Kidney (tissue), 14 donors: ENCODE results near the gene EBF3. TPM values are rescaled to one million over a fixed set of nuclear protein-coding genes. Genes with fewer than 3 reads are reported as not detected.

ENCODE experiments used
- DNase-seq, 5 donors: peaks; one replicate each; pipeline ENCODE4 v3.0.0-alpha.2; 2013 to 2020
- FAIRE-seq: peaks from 2 replicates; lab custom pipeline; 2012; peaks lifted over from hg19 to GRCh38; lab: Jason Lieb, UNC
- H3K27ac ChIP-seq, 2 donors: one replicate each; pipeline ENCODE4 v1.7.0; 2013; ENCODE audit warnings: low read depth in 2 of 2, low read length in 2 of 2, inconsistent platforms in 1 of 2
- H3K27me3 ChIP-seq: one replicate; pipeline ENCODE4 v1.7.1; 2013; ENCODE audit warnings: low read length, inconsistent platforms; ENCODE audit not compliant: control insufficient read depth, insufficient read depth
- H3K36me3 ChIP-seq, 3 donors: one replicate each; pipeline versions ENCODE4 v1.7.0 to v1.7.1; 2013; ENCODE audit warnings: low read length in 3 of 3, control low read depth in 1 of 3, inconsistent platforms in 1 of 3; ENCODE audit not compliant: insufficient read depth in 3 of 3, control insufficient read depth in 2 of 3
- H3K4me1 ChIP-seq, 3 donors: one replicate each; pipeline versions ENCODE4 v1.7.0 to v1.7.1; 2013; ENCODE audit warnings: low read length in 3 of 3, inconsistent platforms in 1 of 3, low read depth in 1 of 3; ENCODE audit not compliant: control insufficient read depth in 2 of 3, insufficient read depth in 2 of 3
- H3K4me3 ChIP-seq, 3 donors: one replicate each; pipeline versions ENCODE4 v1.7.0 to v1.8.1; 2013; ENCODE audit warnings: low read length in 3 of 3, control low read depth in 1 of 3, inconsistent platforms in 1 of 3
- H3K9ac ChIP-seq, 3 donors: one replicate each; pipeline versions ENCODE4 v1.7.0 to v1.7.1; 2013; ENCODE audit warnings: low read length in 3 of 3, control low read depth in 1 of 3, inconsistent platforms in 1 of 3
- H3K9me3 ChIP-seq, 3 donors: one replicate each; pipeline versions ENCODE4 v1.7.0 to v1.7.1; 2013; ENCODE audit warnings: low read length in 3 of 3, control low read depth in 1 of 3, inconsistent platforms in 1 of 3; ENCODE audit not compliant: control insufficient read depth in 2 of 3, insufficient read depth in 1 of 3
- intact Hi-C: fragments of 100-400 bp; cut with DNase I; formaldehyde crosslinking; loops from one replicate; pipeline ENCODE4 v1.11.1; 2022
- polyA plus RNA-seq: library from polyadenylated mRNA; stranded (reverse); fragments of 350-450 nt; fragmentation: Illumina TruSeq; extraction: RNeasy Lipid Tissue Mini Kit (QIAGEN cat#74804); gene quantifications from one replicate; pipeline ENCODE4 v1.2.3, GENCODE V29; 2014; ENCODE audit warnings: low read depth, low replicate concordance; ENCODE audit not compliant: insufficient read depth
- total RNA-seq: library from RNA; stranded (reverse); fragmentation: NEBNext Ultra II Directional; extraction: Animal tissue kit (Norgen Biotek cat#: 25700); gene quantifications from one replicate; pipeline ENCODE4 v1.2.1, GENCODE V29; 2021
- TF ChIP-seq, protein P1 (sequence below): IDR thresholded peaks from 3 replicates; pipeline ENCODE4 v1.5.1; 2012; ENCODE audit warnings: mild to moderate bottlenecking, moderate library complexity, borderline replicate concordance; ENCODE audit not compliant: insufficient read depth; ENCODE audit errors: extremely low read depth
- donor health status: control.
- donor health status: control.
- donor health status: control.
- donor health status: control.
- donor health status: control.
- donor health status: DM: yes; HTN: yes; CAD: no.
- donor health status: Normal renal cell carcinoma (clear cell type).

The EBF3 gene
- total and polyA plus RNA-seq, 2 donors from 2014 or later = 0.09 to 0.98 TPM

DNA sequence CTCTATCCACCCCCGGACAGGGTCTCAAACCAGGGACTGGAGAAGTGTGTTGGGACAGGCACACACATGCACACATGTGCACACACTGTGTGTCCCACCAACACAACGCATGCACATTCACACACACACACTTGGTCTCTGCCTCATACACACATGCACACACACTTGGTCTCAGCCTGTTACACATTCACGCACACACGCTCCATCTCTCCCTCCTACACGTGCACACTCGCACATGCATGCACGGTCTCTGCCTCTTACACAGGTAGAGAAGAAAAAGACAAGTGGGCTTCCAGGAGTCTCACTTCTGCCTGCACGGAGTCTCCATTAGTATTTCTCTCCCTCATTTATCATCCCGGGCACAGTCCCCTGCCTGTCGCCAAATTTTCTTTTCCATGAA is 171.2 kb downstream of the EBF3 start:
- H3K36me3 ChIP-seq = no peaks in the 10 kb centered on the region
- no peak overlapping the region for H3K27ac ChIP-seq
- FAIRE-seq (no peak), DNase-seq (peak in 2 of 5 donors; percentile 20 to 26)
- H3K4me1 ChIP-seq = no peaks in the 10 kb centered on the region
- TF ChIP-seq, protein P1, sequence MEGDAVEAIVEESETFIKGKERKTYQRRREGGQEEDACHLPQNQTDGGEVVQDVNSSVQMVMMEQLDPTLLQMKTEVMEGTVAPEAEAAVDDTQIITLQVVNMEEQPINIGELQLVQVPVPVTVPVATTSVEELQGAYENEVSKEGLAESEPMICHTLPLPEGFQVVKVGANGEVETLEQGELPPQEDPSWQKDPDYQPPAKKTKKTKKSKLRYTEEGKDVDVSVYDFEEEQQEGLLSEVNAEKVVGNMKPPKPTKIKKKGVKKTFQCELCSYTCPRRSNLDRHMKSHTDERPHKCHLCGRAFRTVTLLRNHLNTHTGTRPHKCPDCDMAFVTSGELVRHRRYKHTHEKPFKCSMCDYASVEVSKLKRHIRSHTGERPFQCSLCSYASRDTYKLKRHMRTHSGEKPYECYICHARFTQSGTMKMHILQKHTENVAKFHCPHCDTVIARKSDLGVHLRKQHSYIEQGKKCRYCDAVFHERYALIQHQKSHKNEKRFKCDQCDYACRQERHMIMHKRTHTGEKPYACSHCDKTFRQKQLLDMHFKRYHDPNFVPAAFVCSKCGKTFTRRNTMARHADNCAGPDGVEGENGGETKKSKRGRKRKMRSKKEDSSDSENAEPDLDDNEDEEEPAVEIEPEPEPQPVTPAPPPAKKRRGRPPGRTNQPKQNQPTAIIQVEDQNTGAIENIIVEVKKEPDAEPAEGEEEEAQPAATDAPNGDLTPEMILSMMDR = no peak
- peaks cover 0 to 2% (median 0%) of the 10 kb centered on the region in 3 donors for H3K9me3 ChIP-seq
- no peak overlapping the region for H3K4me3 ChIP-seq
- H3K27me3 ChIP-seq = no peaks in the 10 kb centered on the region
- intact Hi-C loops = no loop called here
- no peak overlapping the region for H3K9ac ChIP-seq

DNA sequence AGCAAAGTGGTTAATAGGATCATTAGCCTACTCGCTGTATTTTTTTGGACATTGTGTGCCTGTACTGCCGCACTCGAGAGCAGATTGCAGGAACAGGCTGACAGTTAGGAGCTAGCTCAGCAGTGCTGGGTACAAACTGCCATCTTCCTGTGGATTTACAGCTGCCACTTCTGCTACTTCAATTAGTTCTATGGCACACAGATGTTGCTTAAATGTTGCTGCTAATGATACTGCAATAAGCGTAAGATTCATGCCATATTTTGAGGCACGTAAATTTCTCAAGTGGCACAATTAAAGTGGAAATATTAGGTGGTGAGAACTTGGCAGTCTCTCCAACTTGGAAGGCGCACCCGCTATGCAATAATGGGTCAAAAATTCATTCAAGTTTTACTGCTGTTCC is 171.9 kb downstream of the EBF3 start:
- no peak overlapping the region for H3K4me3 ChIP-seq
- no peaks in the 10 kb centered on the region for H3K27me3 ChIP-seq
- peaks cover 0 to 2% (median 0%) of the 10 kb centered on the region in 3 donors for H3K9me3 ChIP-seq
- no peaks in the 10 kb centered on the region for H3K4me1 ChIP-seq
- H3K27ac ChIP-seq = no peak overlapping the region
- no peaks in the 10 kb centered on the region for H3K36me3 ChIP-seq
- TF ChIP-seq, protein P1 = no peak
- DNase-seq (no peak), FAIRE-seq (no peak)
- intact Hi-C loops = no loop called here
- no peak overlapping the region for H3K9ac ChIP-seq

DNA sequence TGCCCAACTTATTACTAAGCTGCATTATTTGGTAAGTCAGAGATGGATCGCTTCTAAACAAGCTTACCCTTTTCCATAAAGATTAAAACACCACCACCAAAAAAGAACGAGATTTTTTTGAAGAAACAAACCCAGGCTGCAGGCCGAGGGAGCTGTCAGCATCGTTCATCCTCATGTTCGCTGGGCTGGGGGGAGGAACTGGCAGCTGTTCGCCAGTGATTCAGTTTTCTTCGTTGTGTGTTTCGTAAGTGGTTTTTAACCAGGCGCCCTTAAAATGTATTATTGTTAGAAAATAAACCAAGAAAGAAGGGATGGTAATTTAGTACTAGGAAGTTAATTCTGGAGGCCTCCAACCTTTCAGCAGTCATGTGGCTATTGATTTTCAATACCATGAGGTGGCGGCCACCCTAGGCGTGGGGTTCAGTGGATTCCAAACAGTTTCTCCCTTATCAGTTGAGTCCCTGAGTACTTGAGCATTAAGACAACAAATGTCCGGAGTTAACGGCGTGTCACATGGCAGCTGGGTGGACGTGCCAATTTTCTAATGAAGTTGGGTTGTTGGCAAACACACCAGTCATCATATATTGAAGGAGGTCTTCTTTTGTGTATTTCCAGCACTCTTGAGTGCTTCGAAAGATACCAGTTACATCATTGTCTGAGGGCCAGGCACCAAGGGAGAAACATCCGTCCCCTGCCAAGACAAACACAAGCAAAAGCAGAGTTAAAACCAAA is 173.2 kb downstream of the EBF3 start:
- DNase-seq (no peak), FAIRE-seq (no peak)
- Histone ChIP-seq H3K4me3 (no peak overlapping the region), H3K27ac (no peak overlapping the region), H3K4me1 (no peaks in the 10 kb centered on the region), H3K9ac (no peak overlapping the region), H3K9me3 (peaks cover 0 to 2% (median 0%) of the 10 kb centered on the region in 3 donors), H3K27me3 (no peaks in the 10 kb centered on the region), H3K36me3 (no peaks in the 10 kb centered on the region)
- intact Hi-C loops = no loop called here
- TF ChIP-seq, protein P1 = no peak
